ENCODE measurements around the gene OR2G2. TPM values are rescaled to one million over a fixed set of nuclear protein-coding genes. Genes with fewer than 3 reads are reported as not detected.

Gene OR2G2
- total RNA-seq, 2 donors from 2014 or later, result not detected

- Histone ChIP-seq H3K9me3 (ENCODE audit: control insufficient read depth, low read length) (no peaks in the 10 kb centered on the region), H3K27ac (ENCODE audit: low read depth, low read length) (no peak overlapping the region), H3K27me3 (ENCODE audit: control insufficient read depth, insufficient read depth, low read length, poor library complexity, severe bottlenecking) (no peaks in the 10 kb centered on the region), H3K9ac (ENCODE audit: extremely low read depth, low read length, poor library complexity, severe bottlenecking) (no peak overlapping the region), H3K4me3 (ENCODE audit: low read length) (no peak overlapping the region), H3K36me3 (ENCODE audit: control insufficient read depth, insufficient read depth, low read length) (no peaks in the 10 kb centered on the region), H3K4me1 (ENCODE audit: control insufficient read depth, insufficient read depth, low read length) (no peaks in the 10 kb centered on the region)
- DNase-seq, result no peak
- H3K4me3 Mint-ChIP-seq, result no peak overlapping the region
- no peaks in the 10 kb centered on the region for H3K4me1 Mint-ChIP-seq
- no peak for TF ChIP-seq CTCF (conservative IDR thresholded peaks at IDR 0.05)
- H3K27me3 Mint-ChIP-seq (ENCODE audit: insufficient read depth), result no peaks in the 10 kb centered on the region
- no peaks in the 10 kb centered on the region for H3K9me3 Mint-ChIP-seq
- 86 to 93% methylated on average over 1 to 2 of the region's 2 CpGs for WGBS, 2 experiments (ENCODE audit: insufficient coverage in 1 of 2, insufficient read length in 1 of 2)
- H3K36me3 Mint-ChIP-seq (ENCODE audit: low read depth), result no peaks in the 10 kb centered on the region
- H3K27ac Mint-ChIP-seq, result no peak overlapping the region
Measured at GRCh38 chr1:247557926-247558674, 30.1 kb upstream of the OR2G2 start.

- H3K27ac ChIP-seq (ENCODE audit: low read depth, low read length), result no peak overlapping the region
- no peak for DNase-seq
- H3K9ac ChIP-seq (ENCODE audit: extremely low read depth, low read length, poor library complexity, severe bottlenecking), result no peak overlapping the region
- no peaks in the 10 kb centered on the region for H3K4me1 ChIP-seq (ENCODE audit: control insufficient read depth, insufficient read depth, low read length)
- Mint-ChIP-seq H3K27ac (no peak overlapping the region), H3K36me3 (ENCODE audit: low read depth) (no peaks in the 10 kb centered on the region), H3K27me3 (ENCODE audit: insufficient read depth) (no peaks in the 10 kb centered on the region), H3K9me3 (no peaks in the 10 kb centered on the region), H3K4me1 (no peaks in the 10 kb centered on the region), H3K4me3 (no peak overlapping the region)
- TF ChIP-seq CTCF (conservative IDR thresholded peaks at IDR 0.05), result no peak
- no peaks in the 10 kb centered on the region for H3K36me3 ChIP-seq (ENCODE audit: control insufficient read depth, insufficient read depth, low read length)
- WGBS, 2 experiments (ENCODE audit: insufficient coverage in 1 of 2, insufficient read length in 1 of 2), result 78% methylated on average over 10 of the region's 10 CpGs
- H3K4me3 ChIP-seq (ENCODE audit: low read length), result no peak overlapping the region
- H3K9me3 ChIP-seq (ENCODE audit: control insufficient read depth, low read length), result no peaks in the 10 kb centered on the region
- no peaks in the 10 kb centered on the region for H3K27me3 ChIP-seq (ENCODE audit: control insufficient read depth, insufficient read depth, low read length, poor library complexity, severe bottlenecking)
Measured at GRCh38 chr1:247561711-247562110, 26.4 kb upstream of the OR2G2 start.

- Histone ChIP-seq H3K4me3 (ENCODE audit: low read length) (no peak overlapping the region), H3K4me1 (ENCODE audit: control insufficient read depth, insufficient read depth, low read length) (no peaks in the 10 kb centered on the region), H3K36me3 (ENCODE audit: control insufficient read depth, insufficient read depth, low read length) (no peaks in the 10 kb centered on the region), H3K27ac (ENCODE audit: low read depth, low read length) (no peak overlapping the region), H3K9ac (ENCODE audit: extremely low read depth, low read length, poor library complexity, severe bottlenecking) (no peak overlapping the region), H3K27me3 (ENCODE audit: control insufficient read depth, insufficient read depth, low read length, poor library complexity, severe bottlenecking) (no peaks in the 10 kb centered on the region), H3K9me3 (ENCODE audit: control insufficient read depth, low read length) (no peaks in the 10 kb centered on the region)
- Mint-ChIP-seq H3K9me3 (no peaks in the 10 kb centered on the region), H3K27ac (no peak overlapping the region), H3K4me1 (no peaks in the 10 kb centered on the region), H3K4me3 (no peak overlapping the region), H3K36me3 (ENCODE audit: low read depth) (no peaks in the 10 kb centered on the region), H3K27me3 (ENCODE audit: insufficient read depth) (no peaks in the 10 kb centered on the region)
- TF ChIP-seq CTCF (conservative IDR thresholded peaks at IDR 0.05), result no peak
- WGBS, 2 experiments (ENCODE audit: insufficient coverage in 1 of 2, insufficient read length in 1 of 2), result 86 to 87% methylated on average over 4 to 9 of the region's 9 CpGs
- DNase-seq, result no peak
Measured at GRCh38 chr1:247562198-247562597, 26.0 kb upstream of the OR2G2 start.
